Sigmoid colon (tissue), 7 donors: ENCODE measurements around the gene CDK6. TPM values are rescaled to one million over a fixed set of nuclear protein-coding genes. Genes with fewer than 3 reads are reported as not detected.

Experiments
- DNase-seq: peaks from one replicate; pipeline ENCODE4 v3.0.0-alpha.2; 2019
- H3K27ac ChIP-seq, 4 donors: fragments of 200-600 bp; sonication (generic); one replicate each; pipeline ENCODE4 v1.5.1; 2016 to 2019; ENCODE audit warnings: mild to moderate bottlenecking in 1 of 4
- H3K27me3 ChIP-seq, 3 donors: fragments of 200-600 bp; sonication (generic); one replicate each; pipeline ENCODE4 v1.5.1; 2019; ENCODE audit warnings: mild to moderate bottlenecking in 1 of 3
- H3K36me3 ChIP-seq, 4 donors: fragments of 200-600 bp; sonication (generic); one replicate each; pipeline ENCODE4 v1.5.1; 2016 to 2019
- H3K4me1 ChIP-seq, 4 donors: fragments of 200-600 bp; sonication (generic); one replicate each; pipeline ENCODE4 v1.5.1; 2017 to 2019
- H3K4me3 ChIP-seq, 4 donors: fragments of 200-600 bp; sonication (generic); one replicate each; pipeline ENCODE4 v1.5.1; 2017 to 2019; ENCODE audit warnings: mild to moderate bottlenecking in 2 of 4, moderate library complexity in 1 of 4
- H3K9me3 ChIP-seq, 4 donors: fragments of 200-600 bp in 3 of 4; sonication (generic) in 3 of 4; one replicate each; pipeline versions ENCODE4 v1.5.1 to v1.6.1; 2013 to 2019
- EP300 ChIP-seq, 4 donors: sonication (generic); formaldehyde crosslinking; IDR thresholded peaks; one replicate each; pipeline ENCODE4 v1.6.1; 2017; ENCODE audit warnings: antibody characterized with exemption in 4 of 4
- POLR2A ChIP-seq, 2 donors: fragments of 450-650 bp; IDR thresholded peaks; one replicate each; pipeline ENCODE4 v1.6.1; 2016; ENCODE audit warnings: antibody characterized with exemption in 2 of 2, mild to moderate bottlenecking in 2 of 2, moderate library complexity in 2 of 2
- POLR2AphosphoS5 ChIP-seq, 4 donors: sonication (generic); formaldehyde crosslinking; IDR thresholded peaks; one replicate each; pipeline ENCODE4 v1.6.1; 2017; ENCODE audit warnings: antibody characterized with exemption in 4 of 4
- WGBS, 2 donors: extraction: QIAGEN DNeasy Blood & Tissue Kit; methylation state at CpG; one replicate each; pipeline ENCODE4 v1.1.7; 2013; 5-methylcytosine and 5-hydroxymethylcytosine counted together
- intact Hi-C: fragments of 100-400 bp; cut with DNase I; formaldehyde crosslinking; loops from one replicate; pipeline ENCODE4 v1.15.1; 2023
- polyA plus RNA-seq, 3 donors: library from polyadenylated mRNA; stranded (reverse); fragments of 200-250 nt; gene quantifications; one replicate each; pipeline ENCODE4 v1.2.3, GENCODE V29; 2013
- total RNA-seq, 4 donors: library from RNA; depleted of rRNA; stranded (reverse); fragments of >200 nt; gene quantifications; one replicate each; pipeline ENCODE4 v1.1.0, GENCODE V29; 2016
- TF ChIP-seq, protein P1 (sequence below), 4 experiments: fragments of 450-650 bp in 3 of 4; fragments of 200-600 bp in 1 of 4; IDR thresholded peaks; one replicate each; pipeline ENCODE4 v1.5.1; 2016 to 2019; ENCODE audit warnings: antibody characterized with exemption in 4 of 4, mild to moderate bottlenecking in 3 of 4, moderate library complexity in 2 of 4
- donor health status: healthy with polysubstance abuse.
- donor health status: Bipolar disorder and iron deficiency.
- donor health status: healthy.

CDK6 gene
- total and polyA plus RNA-seq, 7 donors = 2.4 to 25.8 (median 13.3) TPM

DNA sequence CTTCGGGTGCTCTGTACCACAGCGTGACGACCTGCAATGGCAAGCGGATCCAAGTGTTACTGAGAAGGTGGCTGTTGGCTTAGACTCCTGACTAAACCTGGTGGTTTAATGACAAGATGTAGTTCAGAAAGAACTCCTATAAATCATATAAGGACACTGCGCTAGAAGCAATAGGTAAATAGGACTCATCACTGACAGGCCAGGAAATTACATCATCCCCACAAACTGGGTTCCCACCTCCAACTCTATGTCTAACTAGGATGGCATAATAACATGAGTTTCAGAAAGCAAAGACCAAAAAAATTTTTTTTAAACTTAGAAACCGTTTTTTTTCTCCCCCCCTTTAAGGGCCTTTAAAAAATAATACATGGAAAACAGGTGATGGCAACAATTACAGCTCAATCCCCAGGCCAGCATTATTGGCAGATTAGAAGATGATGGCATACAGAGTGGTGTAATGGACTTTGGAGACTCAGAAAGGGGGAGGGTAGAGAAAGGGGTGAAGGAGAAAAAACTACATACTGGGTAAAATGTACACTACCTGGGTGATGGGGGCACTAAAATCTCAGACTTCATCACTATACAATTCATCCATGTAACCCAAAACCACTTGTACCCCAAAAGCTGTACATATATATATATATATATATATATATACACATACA is 164.7 kb downstream of the CDK6 start:
- no peak for DNase-seq
- H3K4me3 ChIP-seq = no peak overlapping the region
- H3K27me3 ChIP-seq = no peaks in the 10 kb centered on the region
- H3K9me3 ChIP-seq = no peaks in the 10 kb centered on the region
- intact Hi-C loops = no loop called here
- no peak overlapping the region for H3K27ac ChIP-seq
- TF ChIP-seq, protein P1, sequence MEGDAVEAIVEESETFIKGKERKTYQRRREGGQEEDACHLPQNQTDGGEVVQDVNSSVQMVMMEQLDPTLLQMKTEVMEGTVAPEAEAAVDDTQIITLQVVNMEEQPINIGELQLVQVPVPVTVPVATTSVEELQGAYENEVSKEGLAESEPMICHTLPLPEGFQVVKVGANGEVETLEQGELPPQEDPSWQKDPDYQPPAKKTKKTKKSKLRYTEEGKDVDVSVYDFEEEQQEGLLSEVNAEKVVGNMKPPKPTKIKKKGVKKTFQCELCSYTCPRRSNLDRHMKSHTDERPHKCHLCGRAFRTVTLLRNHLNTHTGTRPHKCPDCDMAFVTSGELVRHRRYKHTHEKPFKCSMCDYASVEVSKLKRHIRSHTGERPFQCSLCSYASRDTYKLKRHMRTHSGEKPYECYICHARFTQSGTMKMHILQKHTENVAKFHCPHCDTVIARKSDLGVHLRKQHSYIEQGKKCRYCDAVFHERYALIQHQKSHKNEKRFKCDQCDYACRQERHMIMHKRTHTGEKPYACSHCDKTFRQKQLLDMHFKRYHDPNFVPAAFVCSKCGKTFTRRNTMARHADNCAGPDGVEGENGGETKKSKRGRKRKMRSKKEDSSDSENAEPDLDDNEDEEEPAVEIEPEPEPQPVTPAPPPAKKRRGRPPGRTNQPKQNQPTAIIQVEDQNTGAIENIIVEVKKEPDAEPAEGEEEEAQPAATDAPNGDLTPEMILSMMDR (IDR thresholded peaks at IDR 0.05) = no peak
- TF ChIP-seq POLR2A (IDR thresholded peaks at IDR 0.05) (no peak), EP300 (IDR thresholded peaks at IDR 0.05) (no peak), POLR2AphosphoS5 (IDR thresholded peaks at IDR 0.05) (no peak)
- peaks cover 0 to 5% (median 0%) of the 10 kb centered on the region in 4 donors for H3K36me3 ChIP-seq
- H3K4me1 ChIP-seq = no peaks in the 10 kb centered on the region
- 87 to 92% methylated on average over 6 of the region's 6 CpGs for WGBS, 2 donors

DNA sequence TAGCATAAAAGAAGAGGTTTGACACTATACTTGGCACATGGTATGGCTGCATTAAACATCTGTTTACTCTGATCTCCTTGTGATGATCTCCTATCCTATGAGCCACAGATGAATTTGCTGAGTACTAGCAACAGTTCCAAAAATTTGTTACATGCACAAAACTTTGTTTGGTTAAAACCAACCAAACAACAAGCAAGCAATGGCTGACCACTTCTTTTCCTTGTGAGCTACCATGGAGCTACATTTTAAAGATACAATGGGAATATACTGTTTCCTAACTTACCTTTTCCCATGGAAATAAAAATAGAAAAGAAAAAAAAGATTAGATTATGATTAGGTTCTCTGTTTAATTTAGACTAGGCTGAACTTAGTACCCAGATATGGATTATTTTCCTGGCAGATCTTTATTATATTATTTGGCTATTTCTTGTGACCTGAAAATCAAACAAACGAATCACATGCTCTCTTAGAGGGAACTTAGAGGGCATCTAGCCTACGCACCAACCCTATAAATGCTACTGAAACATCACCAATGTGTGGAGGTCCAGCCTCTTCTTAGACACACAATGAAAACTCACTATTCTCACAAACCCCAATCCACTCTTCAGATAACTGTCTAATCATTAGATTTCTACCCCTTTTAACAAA is 166.0 kb downstream of the CDK6 start:
- Histone ChIP-seq H3K9me3 (no peaks in the 10 kb centered on the region), H3K36me3 (peaks cover 0 to 5% (median 0%) of the 10 kb centered on the region in 4 donors), H3K27ac (no peak overlapping the region), H3K4me1 (no peaks in the 10 kb centered on the region), H3K4me3 (no peak overlapping the region), H3K27me3 (no peaks in the 10 kb centered on the region)
- 48 to 84% methylated on average over 2 of the region's 2 CpGs for WGBS, 2 donors
- TF ChIP-seq EP300 (IDR thresholded peaks at IDR 0.05) (no peak), POLR2AphosphoS5 (IDR thresholded peaks at IDR 0.05) (no peak), POLR2A (IDR thresholded peaks at IDR 0.05) (no peak)
- TF ChIP-seq, protein P1 (IDR thresholded peaks at IDR 0.05) = no peak
- no peak for DNase-seq
- intact Hi-C loops = no loop called here

DNA sequence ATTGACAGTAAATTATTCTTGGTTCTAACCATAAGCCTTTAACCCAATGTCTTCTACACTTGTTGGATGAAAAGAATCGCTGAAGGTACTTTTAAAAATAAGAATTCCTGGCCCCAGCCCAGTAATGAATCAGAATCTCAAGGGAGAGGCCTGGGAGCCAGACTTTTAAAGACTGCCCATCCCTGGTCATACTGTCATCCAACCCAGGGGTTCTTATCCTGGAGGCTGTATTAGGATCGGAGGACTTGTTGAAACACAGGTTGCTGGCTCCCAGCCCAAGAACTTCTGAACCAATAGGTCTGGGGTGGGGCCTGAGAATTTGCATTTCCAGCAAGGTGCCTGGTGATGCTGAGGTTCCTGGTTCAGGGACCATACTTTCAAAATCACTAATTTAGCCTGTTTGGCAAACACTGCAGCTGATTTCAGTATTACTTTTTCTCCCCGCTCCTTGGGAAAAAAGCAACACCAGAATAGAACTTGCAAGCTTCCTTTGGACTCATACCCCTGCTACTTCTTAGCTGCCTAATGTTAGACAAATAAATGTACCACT is 166.7 kb downstream of the CDK6 start:
- Histone ChIP-seq H3K27me3 (no peaks in the 10 kb centered on the region), H3K4me3 (no peak overlapping the region), H3K4me1 (no peaks in the 10 kb centered on the region), H3K36me3 (peaks cover 0 to 5% (median 0%) of the 10 kb centered on the region in 4 donors), H3K9me3 (no peaks in the 10 kb centered on the region), H3K27ac (no peak overlapping the region)
- WGBS, 2 donors = 83 to 88% methylated on average over 3 of the region's 3 CpGs
- DNase-seq = no peak
- TF ChIP-seq, protein P1 (IDR thresholded peaks at IDR 0.05) = no peak
- TF ChIP-seq POLR2AphosphoS5 (IDR thresholded peaks at IDR 0.05) (no peak), POLR2A (IDR thresholded peaks at IDR 0.05) (no peak), EP300 (IDR thresholded peaks at IDR 0.05) (no peak)
- intact Hi-C loops = no loop called here

DNA sequence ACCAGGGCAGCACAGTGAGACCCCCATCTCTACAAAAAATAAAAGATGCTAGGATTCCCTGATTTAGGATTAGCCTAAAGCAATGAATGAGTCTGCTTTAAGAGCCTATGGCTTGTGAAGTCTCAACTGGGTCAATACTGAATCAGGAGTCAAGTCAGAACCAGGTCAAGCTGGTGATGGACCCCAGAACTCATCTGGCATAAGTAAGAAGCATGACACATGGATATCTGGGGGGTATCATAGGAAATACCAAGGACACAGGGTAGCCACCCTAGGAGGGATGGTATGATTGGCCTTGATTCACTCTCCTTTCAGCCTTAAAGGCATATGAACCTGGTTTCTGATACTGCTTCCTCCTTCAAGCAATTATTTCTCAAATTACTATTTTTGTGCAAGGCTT is 167.8 kb downstream of the CDK6 start:
- H3K27me3 ChIP-seq = no peaks in the 10 kb centered on the region
- H3K4me3 ChIP-seq = no peak overlapping the region
- H3K4me1 ChIP-seq = no peaks in the 10 kb centered on the region
- H3K27ac ChIP-seq = no peak overlapping the region
- no peak for DNase-seq
- intact Hi-C loops = no loop called here
- H3K9me3 ChIP-seq = no peaks in the 10 kb centered on the region
- peaks cover 0 to 5% (median 0%) of the 10 kb centered on the region in 4 donors for H3K36me3 ChIP-seq
- TF ChIP-seq, protein P1 (IDR thresholded peaks at IDR 0.05) = no peak
- TF ChIP-seq POLR2AphosphoS5 (IDR thresholded peaks at IDR 0.05) (no peak), EP300 (IDR thresholded peaks at IDR 0.05) (no peak), POLR2A (IDR thresholded peaks at IDR 0.05) (no peak)
